Measurements from ENCODE around the gene NMRK2.
"Not testable (repeated sequence)": the region's sequence is repeated elsewhere in the genome, so short reads cannot be mapped to it uniquely, and the experiment has no call there.

Gene NMRK2

GRCh38 chr19:3936506-3937442 is 3.9 kb downstream of the NMRK2 start:
- DNase-seq (ENCODE audit: low read depth in 2 of 2) = no peak

- not testable (repeated sequence) for DNase-seq (ENCODE audit: low read depth in 2 of 2)
Measured at GRCh38 chr19:3938300-3938950, 5.6 kb downstream of the NMRK2 start.

GRCh38 chr19:3942790-3943409 is 10.0 kb downstream of the NMRK2 start:
- DNase-seq (ENCODE audit: low read depth in 2 of 2) = no peak

- DNase-seq (ENCODE audit: low read depth in 2 of 2) = no peak
Measured at GRCh38 chr19:3944018-3944721, 11.3 kb downstream of the NMRK2 start.

- DNase-seq (ENCODE audit: low read depth in 2 of 2) = no peak
Measured at GRCh38 chr19:3945838-3946237, 13.0 kb downstream of the NMRK2 start.

- not testable (repeated sequence) for DNase-seq (ENCODE audit: low read depth in 2 of 2)
Measured at GRCh38 chr19:3947316-3947933, 14.6 kb downstream of the NMRK2 start.

GRCh38 chr19:3949294-3949693 is 16.4 kb downstream of the NMRK2 start:
- no peak for DNase-seq (ENCODE audit: low read depth in 2 of 2)

- DNase-seq (ENCODE audit: low read depth in 2 of 2) = no peak
Measured at GRCh38 chr19:3949997-3950859, 17.4 kb downstream of the NMRK2 start.

GRCh38 chr19:3950871-3951861 is 18.3 kb downstream of the NMRK2 start:
- DNase-seq (ENCODE audit: low read depth in 2 of 2) = no peak

GRCh38 chr19:3952755-3953276 is 19.9 kb downstream of the NMRK2 start:
- DNase-seq (ENCODE audit: low read depth in 2 of 2) = not testable (repeated sequence)

GRCh38 chr19:3954107-3954506 is 21.2 kb downstream of the NMRK2 start:
- DNase-seq (ENCODE audit: low read depth in 2 of 2) = no peak

GRCh38 chr19:3955276-3955675 is 22.4 kb downstream of the NMRK2 start:
- not testable (repeated sequence) for DNase-seq (ENCODE audit: low read depth in 2 of 2)

- no peak for DNase-seq (ENCODE audit: low read depth in 2 of 2)
Measured at GRCh38 chr19:3955688-3956087, 22.8 kb downstream of the NMRK2 start.

GRCh38 chr19:3958836-3959765 is 26.2 kb downstream of the NMRK2 start:
- no peak for DNase-seq (ENCODE audit: low read depth in 2 of 2)

GRCh38 chr19:3959766-3960131 is 26.9 kb downstream of the NMRK2 start:
- no peak for DNase-seq (ENCODE audit: low read depth in 2 of 2)

GRCh38 chr19:3961007-3961406 is 28.1 kb downstream of the NMRK2 start:
- DNase-seq (ENCODE audit: low read depth in 2 of 2) = no peak

GRCh38 chr19:3963458-3964255 is 30.8 kb downstream of the NMRK2 start:
- DNase-seq (ENCODE audit: low read depth in 2 of 2) = no peak

Data from fibroblast of skin of left quadriceps (primary cell).